Vagina (tissue), 2 donors: Measurements from ENCODE around the gene F11.

Source experiments
- CTCF ChIP-seq, 3 experiments: fragments of 450-650 bp in 2 of 3; fragments of 200-600 bp in 1 of 3; sonication (generic) in 1 of 3; IDR thresholded peaks; one replicate each; pipeline ENCODE4 v1.5.1; 2017 to 2019; ENCODE audit warnings: antibody characterized with exemption in 3 of 3, mild to moderate bottlenecking in 2 of 3, moderate library complexity in 2 of 3
- POLR2A ChIP-seq, 2 donors: fragments of 450-650 bp; IDR thresholded peaks; one replicate each; pipeline ENCODE4 v1.6.1; 2017; ENCODE audit warnings: antibody characterized with exemption in 2 of 2, mild to moderate bottlenecking in 2 of 2, moderate library complexity in 2 of 2
- POLR2AphosphoS5 ChIP-seq, 2 donors: sonication (generic); formaldehyde crosslinking; IDR thresholded peaks; one replicate each; pipeline ENCODE4 v1.9.0; 2017; ENCODE audit warnings: antibody characterized with exemption in 2 of 2, mild to moderate bottlenecking in 2 of 2, low read depth in 1 of 2; ENCODE audit not compliant: insufficient read depth in 1 of 2

GRCh38 chr4:186225848-186226247, 40.1 kb upstream of the F11 start:
- no peak for TF ChIP-seq POLR2A (IDR thresholded peaks at IDR 0.05)
- TF ChIP-seq POLR2AphosphoS5 (IDR thresholded peaks at IDR 0.05; ENCODE audit: insufficient read depth in 1 of 2, low read depth in 1 of 2): no peak
- TF ChIP-seq CTCF (IDR thresholded peaks at IDR 0.05): no peak
